GM23338 (cell line): Measurements from ENCODE around the gene S100A11. TPM values are rescaled to one million over a fixed set of nuclear protein-coding genes. Genes with fewer than 3 reads are reported as not detected.
A peak's percentile ranks its signal among the peaks of the same experiment; 100 is the strongest.

Experiments
- ATAC-seq: fragments of 200-7000 bp; cut with Tn5 transposase; 3 replicates; pipeline ENCODE4 v1.9.1; 2020
- DNase-seq: peaks from one replicate; pipeline ENCODE4 v3.0.0-alpha.2; 2015; ENCODE audit warnings: low spot score
- H2AFZ ChIP-seq: fragments of 200-600 bp; sonication (generic); 2 replicates; pipeline ENCODE4 v1.8.0; 2016; ENCODE audit warnings: antibody characterized with exemption, mild to moderate bottlenecking, moderate library complexity
- H3F3A ChIP-seq: fragments of 200-600 bp; sonication (generic); replicated peaks from 2 replicates; pipeline ENCODE4 v1.8.0; 2017; ENCODE audit warnings: antibody characterized with exemption, mixed run types, low read depth
- H3K27ac ChIP-seq: fragments of 200-600 bp; sonication (generic); 2 replicates; pipeline ENCODE4 v1.6.1; 2016; ENCODE audit warnings: low read depth
- H3K27me3 ChIP-seq: fragments of 200-600 bp; sonication (generic); 2 replicates; pipeline ENCODE4 v1.8.0; 2016; ENCODE audit warnings: mild to moderate bottlenecking, mixed run types, moderate library complexity; ENCODE audit not compliant: insufficient read depth
- H3K36me3 ChIP-seq: fragments of 200-600 bp; sonication (generic); 2 replicates; pipeline ENCODE4 v1.8.0; 2016; ENCODE audit warnings: mild to moderate bottlenecking; ENCODE audit not compliant: insufficient read depth
- H3K4me1 ChIP-seq: fragments of 200-600 bp; sonication (generic); 2 replicates; pipeline ENCODE4 v1.8.0; 2016; ENCODE audit warnings: mild to moderate bottlenecking, moderate library complexity; ENCODE audit not compliant: insufficient read depth
- H3K4me2 ChIP-seq: fragments of 200-600 bp; sonication (generic); 2 replicates; pipeline ENCODE4 v1.7.1; 2017; ENCODE audit warnings: mixed run types
- H3K4me3 ChIP-seq: fragments of 200-600 bp; sonication (generic); 2 replicates; pipeline ENCODE4 v1.6.1; 2016; ENCODE audit warnings: mixed run types
- H3K79me2 ChIP-seq: fragments of 200-600 bp; sonication (generic); replicated peaks from 2 replicates; pipeline ENCODE4 v1.8.0; 2017; ENCODE audit warnings: mild to moderate bottlenecking; ENCODE audit not compliant: insufficient read depth
- H3K9me2 ChIP-seq: fragments of 200-600 bp; sonication (generic); 2 replicates; pipeline ENCODE4 v1.8.0; 2017; ENCODE audit not compliant: insufficient read depth
- H4K20me1 ChIP-seq: fragments of 200-600 bp; sonication (generic); replicated peaks from 2 replicates; pipeline ENCODE4 v1.8.0; 2017; ENCODE audit warnings: mild to moderate bottlenecking; ENCODE audit not compliant: insufficient read depth
- H3K27ac Mint-ChIP-seq: 2 replicates; pipeline ENCODE4 v1.8.0; 2020; ENCODE audit warnings: inconsistent platforms, mild to moderate bottlenecking, moderate library complexity, mixed read lengths
- H3K27me3 Mint-ChIP-seq: 3 replicates; pipeline ENCODE4 v1.8.0; 2022; ENCODE audit warnings: low read depth, mild to moderate bottlenecking, moderate library complexity, mixed read lengths, inconsistent platforms; ENCODE audit not compliant: insufficient read depth, poor library complexity
- H3K36me3 Mint-ChIP-seq: 3 replicates; pipeline ENCODE4 v1.8.0; 2021; ENCODE audit warnings: low read depth, mild to moderate bottlenecking, inconsistent platforms, moderate library complexity, mixed read lengths
- H3K4me1 Mint-ChIP-seq: 3 replicates; pipeline ENCODE4 v1.8.0; 2020; ENCODE audit warnings: mild to moderate bottlenecking, inconsistent platforms, mixed read lengths
- H3K4me3 Mint-ChIP-seq: 3 replicates; pipeline ENCODE4 v1.8.0; 2021; ENCODE audit warnings: moderate library complexity, mild to moderate bottlenecking, inconsistent platforms, mixed read lengths
- H3K9me3 Mint-ChIP-seq: 3 replicates; pipeline ENCODE4 v1.8.0; 2020; ENCODE audit warnings: moderate library complexity, mild to moderate bottlenecking, inconsistent platforms, mixed read lengths
- CREB1 ChIP-seq: fragments of 250-450 bp; sonication (Bioruptor Pico); IDR thresholded peaks from 2 replicates; pipeline ENCODE4 v1.5.0; 2020; ENCODE audit warnings: low read depth, mild to moderate bottlenecking, moderate library complexity
- ETS1 ChIP-seq: IDR thresholded peaks from 2 replicates; pipeline ENCODE4 v1.6.1; 2016; ENCODE audit warnings: antibody characterized with exemption
- EZH2 ChIP-seq: fragments of 200-600 bp; sonication (generic); IDR thresholded peaks from one replicate; pipeline ENCODE4 v1.8.0; 2017; ENCODE audit warnings: antibody characterized with exemption, mild to moderate bottlenecking, low read depth; ENCODE audit not compliant: unreplicated experiment
- EZH2phosphoT487 ChIP-seq: fragments of 200-600 bp; sonication (generic); IDR thresholded peaks from one replicate; pipeline ENCODE4 v1.8.1; 2018; ENCODE audit warnings: antibody characterized with exemption; ENCODE audit not compliant: unreplicated experiment
- JUNB ChIP-seq: IDR thresholded peaks from one replicate; pipeline ENCODE4 v1.6.1; 2016; ENCODE audit warnings: antibody characterized with exemption; ENCODE audit not compliant: unreplicated experiment
- NANOG ChIP-seq: IDR thresholded peaks from 2 replicates; pipeline ENCODE4 v1.6.1; 2016; ENCODE audit warnings: antibody characterized with exemption, borderline replicate concordance
- POLR2AphosphoS5 ChIP-seq: IDR thresholded peaks from 2 replicates; pipeline ENCODE4 v1.6.1; 2016; ENCODE audit warnings: antibody characterized with exemption, low read depth
- STAT1 ChIP-seq: IDR thresholded peaks from one replicate; pipeline ENCODE4 v1.6.1; 2016; ENCODE audit warnings: antibody characterized with exemption; ENCODE audit not compliant: unreplicated experiment
- ZNF114 ChIP-seq: fragments of 250-450 bp; sonication (Bioruptor Pico); IDR thresholded peaks from 2 replicates; pipeline ENCODE4 v1.5.0; 2020; ENCODE audit warnings: mild to moderate bottlenecking, moderate library complexity
- polyA plus RNA-seq: library from polyadenylated mRNA; unstranded; fragments of >200 nt; fragmentation: Nextera tagmentation; extraction: Ambion mirVana; gene quantifications from 2 replicates; pipeline ENCODE4 v1.2.1, GENCODE V29; 2016
- total RNA-seq: library from RNA; depleted of rRNA; stranded (reverse); fragments of >200 nt; shearing (Covaris generic); gene quantifications from 2 replicates; pipeline ENCODE4 v1.2.3, GENCODE V29; 2014
- TF ChIP-seq, protein P1 (sequence below): IDR thresholded peaks from one replicate; pipeline ENCODE4 v1.6.1; 2018; ENCODE audit warnings: antibody characterized with exemption; ENCODE audit not compliant: unreplicated experiment

Gene S100A11
- total and polyA plus RNA-seq, 2 experiments from 2014 or later, result 73.1 to 596 TPM

- TF ChIP-seq, protein P1, sequence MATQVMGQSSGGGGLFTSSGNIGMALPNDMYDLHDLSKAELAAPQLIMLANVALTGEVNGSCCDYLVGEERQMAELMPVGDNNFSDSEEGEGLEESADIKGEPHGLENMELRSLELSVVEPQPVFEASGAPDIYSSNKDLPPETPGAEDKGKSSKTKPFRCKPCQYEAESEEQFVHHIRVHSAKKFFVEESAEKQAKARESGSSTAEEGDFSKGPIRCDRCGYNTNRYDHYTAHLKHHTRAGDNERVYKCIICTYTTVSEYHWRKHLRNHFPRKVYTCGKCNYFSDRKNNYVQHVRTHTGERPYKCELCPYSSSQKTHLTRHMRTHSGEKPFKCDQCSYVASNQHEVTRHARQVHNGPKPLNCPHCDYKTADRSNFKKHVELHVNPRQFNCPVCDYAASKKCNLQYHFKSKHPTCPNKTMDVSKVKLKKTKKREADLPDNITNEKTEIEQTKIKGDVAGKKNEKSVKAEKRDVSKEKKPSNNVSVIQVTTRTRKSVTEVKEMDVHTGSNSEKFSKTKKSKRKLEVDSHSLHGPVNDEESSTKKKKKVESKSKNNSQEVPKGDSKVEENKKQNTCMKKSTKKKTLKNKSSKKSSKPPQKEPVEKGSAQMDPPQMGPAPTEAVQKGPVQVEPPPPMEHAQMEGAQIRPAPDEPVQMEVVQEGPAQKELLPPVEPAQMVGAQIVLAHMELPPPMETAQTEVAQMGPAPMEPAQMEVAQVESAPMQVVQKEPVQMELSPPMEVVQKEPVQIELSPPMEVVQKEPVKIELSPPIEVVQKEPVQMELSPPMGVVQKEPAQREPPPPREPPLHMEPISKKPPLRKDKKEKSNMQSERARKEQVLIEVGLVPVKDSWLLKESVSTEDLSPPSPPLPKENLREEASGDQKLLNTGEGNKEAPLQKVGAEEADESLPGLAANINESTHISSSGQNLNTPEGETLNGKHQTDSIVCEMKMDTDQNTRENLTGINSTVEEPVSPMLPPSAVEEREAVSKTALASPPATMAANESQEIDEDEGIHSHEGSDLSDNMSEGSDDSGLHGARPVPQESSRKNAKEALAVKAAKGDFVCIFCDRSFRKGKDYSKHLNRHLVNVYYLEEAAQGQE, result no peak
- TF ChIP-seq ETS1, result no peak
- no peak for TF ChIP-seq CREB1 (CRISPR knock-in tag)
- TF ChIP-seq NANOG, result no peak
- no peak for TF ChIP-seq EZH2
- TF ChIP-seq JUNB, result no peak
- TF ChIP-seq STAT1, result no peak
- H3K4me1 ChIP-seq, result peaks cover 41% of the 10 kb centered on the region
- H3K79me2 ChIP-seq, result peaks cover 51% of the 10 kb centered on the region
- H3K4me1 Mint-ChIP-seq, result peaks cover 40% of the 10 kb centered on the region
- H3K36me3 ChIP-seq, result no peaks in the 10 kb centered on the region; the same call in 1 of the 2 replicates
- H2AFZ ChIP-seq, result no peak overlapping the region
- H3F3A ChIP-seq, result peaks cover 3% of the 10 kb centered on the region; the same call in 1 of the 2 replicates
- no peak overlapping the region for H3K4me3 ChIP-seq
- H4K20me1 ChIP-seq, result 0 out of 2 replicates have a peak, but pooled peaks cover 4% of the 10 kb centered on the region
- H3K4me2 ChIP-seq, result peak overlapping the region; percentile 95; the same call in 1 of the 2 replicates
- H3K36me3 Mint-ChIP-seq, result no peaks in the 10 kb centered on the region
- H3K27ac Mint-ChIP-seq, result no peak overlapping the region
- H3K9me2 ChIP-seq, result no peaks in the 10 kb centered on the region; the same call in 1 of the 2 replicates
- no peaks in the 10 kb centered on the region for H3K9me3 Mint-ChIP-seq
- DNase-seq (no peak), ATAC-seq (no peak)
- no peak overlapping the region for H3K4me3 Mint-ChIP-seq
- peaks cover 16% of the 10 kb centered on the region for H3K27me3 ChIP-seq
- no peak overlapping the region for H3K27ac ChIP-seq
- H3K27me3 Mint-ChIP-seq, result peaks cover 24% of the 10 kb centered on the region
Observed at GRCh38 chr1:151990856-151991198, 46.0 kb downstream of the S100A11 start.

- Histone ChIP-seq H3K4me2 (peak overlapping the region; percentile 95; the same call in 1 of the 2 replicates), H3K27me3 (peaks cover 16% of the 10 kb centered on the region), H3K9me2 (no peaks in the 10 kb centered on the region; the same call in 1 of the 2 replicates), H3F3A (peaks cover 3% of the 10 kb centered on the region; the same call in 1 of the 2 replicates), H3K79me2 (peaks cover 51% of the 10 kb centered on the region), H3K4me3 (no peak overlapping the region), H2AFZ (no peak overlapping the region), H4K20me1 (peaks cover 4% of the 10 kb centered on the region; the same call in 1 of the 2 replicates), H3K4me1 (peaks cover 39% of the 10 kb centered on the region), H3K27ac (no peak overlapping the region), H3K36me3 (peaks cover 6% of the 10 kb centered on the region; the same call in 1 of the 2 replicates)
- H3K27me3 Mint-ChIP-seq, result peaks cover 24% of the 10 kb centered on the region
- DNase-seq (no peak), ATAC-seq (no peak)
- H3K36me3 Mint-ChIP-seq, result no peaks in the 10 kb centered on the region
- H3K4me1 Mint-ChIP-seq, result peaks cover 38% of the 10 kb centered on the region
- no peak overlapping the region for H3K27ac Mint-ChIP-seq
- H3K9me3 Mint-ChIP-seq, result no peaks in the 10 kb centered on the region
- H3K4me3 Mint-ChIP-seq, result no peak overlapping the region
- TF ChIP-seq ZNF114, result no peak
- TF ChIP-seq POLR2AphosphoS5, result no peak
- no peak for TF ChIP-seq JUNB
- TF ChIP-seq, protein P1, result no peak
- no peak for TF ChIP-seq STAT1
- TF ChIP-seq EZH2, result no peak
- no peak for TF ChIP-seq EZH2phosphoT487
- TF ChIP-seq NANOG, result no peak
Observed at GRCh38 chr1:151990058-151990855, 46.5 kb downstream of the S100A11 start.
